Measurements from ENCODE around the gene PGBD2.

- no peak for TF ChIP-seq CTCF (IDR thresholded peaks at IDR 0.05)
- TF ChIP-seq POLR2A (IDR thresholded peaks at IDR 0.05), result no peak
These were observed 1.4 kb upstream of the PGBD2 start for GRCh38 chr1:248904437-248905216.

Data from uterus (tissue), 2 donors.